DMS79 treated with DMSO at 0.1 percent for 48 hours (cell line): ENCODE results near the gene BMP3.
"Not testable (repeated sequence)": the region's sequence is repeated elsewhere in the genome, so short reads cannot be mapped to it uniquely, and the experiment has no call there.

Source experiments
- DNase-seq: peaks from one replicate; lab custom pipeline; 2025; lab: John Stamatoyannopoulos, UW

Gene BMP3, protein sequence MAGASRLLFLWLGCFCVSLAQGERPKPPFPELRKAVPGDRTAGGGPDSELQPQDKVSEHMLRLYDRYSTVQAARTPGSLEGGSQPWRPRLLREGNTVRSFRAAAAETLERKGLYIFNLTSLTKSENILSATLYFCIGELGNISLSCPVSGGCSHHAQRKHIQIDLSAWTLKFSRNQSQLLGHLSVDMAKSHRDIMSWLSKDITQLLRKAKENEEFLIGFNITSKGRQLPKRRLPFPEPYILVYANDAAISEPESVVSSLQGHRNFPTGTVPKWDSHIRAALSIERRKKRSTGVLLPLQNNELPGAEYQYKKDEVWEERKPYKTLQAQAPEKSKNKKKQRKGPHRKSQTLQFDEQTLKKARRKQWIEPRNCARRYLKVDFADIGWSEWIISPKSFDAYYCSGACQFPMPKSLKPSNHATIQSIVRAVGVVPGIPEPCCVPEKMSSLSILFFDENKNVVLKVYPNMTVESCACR

DNA sequence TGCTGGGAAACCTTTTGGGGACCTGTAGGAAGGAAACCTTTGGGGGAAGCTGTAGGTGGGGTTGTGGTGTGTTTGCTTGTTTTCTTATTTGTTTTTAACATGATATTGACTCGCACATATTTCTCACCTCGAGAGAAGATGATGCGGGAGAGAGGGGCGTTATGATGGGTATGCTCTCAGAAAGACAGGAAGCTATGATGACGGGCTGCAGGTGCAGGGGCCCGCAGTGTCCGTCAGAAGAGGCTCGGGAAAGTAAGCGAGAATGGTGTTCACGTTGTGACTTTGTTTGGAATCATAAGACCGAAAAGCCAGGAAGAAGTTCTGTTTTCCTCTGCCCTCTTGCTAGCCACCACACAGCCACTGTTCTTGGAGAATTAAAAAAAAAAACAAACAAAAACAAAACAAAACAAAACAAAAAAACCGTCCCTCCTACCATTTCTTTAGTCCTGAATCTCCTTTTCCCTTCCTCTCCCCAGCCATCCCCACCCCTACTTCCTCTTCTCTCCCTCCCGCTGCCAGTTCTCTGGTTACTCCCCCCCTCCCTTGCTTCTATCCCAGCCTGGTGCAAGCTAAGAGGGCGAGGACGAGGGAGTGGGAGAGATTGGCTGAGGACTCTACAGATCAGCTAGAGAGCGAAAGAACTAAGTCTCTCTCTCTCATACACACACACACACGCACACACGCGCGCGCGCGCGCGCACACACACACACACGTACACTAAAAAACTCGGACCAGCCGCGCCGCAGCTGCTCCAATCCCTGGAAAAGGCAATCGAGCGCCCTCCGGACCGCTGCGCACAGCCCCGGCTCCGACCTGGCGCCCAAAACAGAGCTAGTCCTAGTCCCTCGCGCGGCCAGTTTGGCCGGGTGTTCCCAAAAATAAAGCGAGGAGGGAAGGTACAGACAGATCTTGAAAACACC is at the start of gene BMP3:
TSS of gene BMP3 (plus strand) at position 648 of the 920 bp plus-strand sequence. CDS start 577 bp downstream, outside the sequence.
- DNase-seq, result peak; percentile 59

DNA sequence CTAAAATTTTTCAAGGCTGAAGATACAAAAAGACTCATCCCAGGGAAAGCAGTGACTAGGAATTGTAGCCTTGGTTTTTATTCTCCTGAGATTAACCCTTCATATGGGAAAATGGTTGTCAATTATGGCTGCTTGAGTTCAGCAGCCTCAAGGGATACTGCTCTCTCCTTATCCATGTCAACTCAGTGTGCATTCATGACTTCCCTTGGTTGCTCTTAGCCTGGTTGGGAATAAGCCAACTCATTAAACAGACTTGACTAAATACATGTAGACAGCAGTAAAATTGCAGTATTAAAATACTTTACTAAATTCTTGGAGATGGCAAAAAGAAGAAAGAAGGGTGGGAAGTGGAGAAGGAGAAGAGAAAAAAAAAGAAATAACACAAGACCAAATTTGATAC is 44.5 kb upstream of the BMP3 start:
- no peak for DNase-seq

DNA sequence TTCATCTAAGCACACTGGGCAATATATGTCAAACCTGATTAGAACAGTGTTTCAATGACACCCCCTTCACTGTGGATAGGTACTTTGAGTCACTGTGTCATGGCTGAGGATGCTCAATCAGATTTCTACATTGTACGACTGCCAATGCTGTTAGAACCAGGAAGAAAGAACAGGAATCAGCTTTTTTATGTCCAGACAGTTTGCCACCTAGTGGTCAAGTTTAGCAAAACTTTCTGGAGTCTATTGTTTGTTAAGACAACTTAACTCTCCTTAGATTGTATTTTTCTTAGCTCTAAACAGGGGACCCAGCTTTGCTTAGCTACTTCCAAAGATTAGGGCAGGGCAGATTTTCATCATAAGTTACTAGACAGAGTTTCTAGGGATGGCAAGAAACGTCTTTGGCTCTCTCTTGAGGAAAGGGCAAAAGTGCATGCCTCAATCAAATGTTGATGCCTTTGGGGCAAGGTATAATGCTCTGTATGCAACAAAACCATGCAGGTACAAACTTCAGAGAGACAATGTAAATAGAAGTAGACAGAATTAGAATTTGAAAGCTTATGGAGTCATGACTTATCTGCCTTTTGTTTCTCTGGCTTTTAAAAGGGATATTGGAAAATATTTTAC is 40.5 kb upstream of the BMP3 start:
- DNase-seq, result no peak

DNA sequence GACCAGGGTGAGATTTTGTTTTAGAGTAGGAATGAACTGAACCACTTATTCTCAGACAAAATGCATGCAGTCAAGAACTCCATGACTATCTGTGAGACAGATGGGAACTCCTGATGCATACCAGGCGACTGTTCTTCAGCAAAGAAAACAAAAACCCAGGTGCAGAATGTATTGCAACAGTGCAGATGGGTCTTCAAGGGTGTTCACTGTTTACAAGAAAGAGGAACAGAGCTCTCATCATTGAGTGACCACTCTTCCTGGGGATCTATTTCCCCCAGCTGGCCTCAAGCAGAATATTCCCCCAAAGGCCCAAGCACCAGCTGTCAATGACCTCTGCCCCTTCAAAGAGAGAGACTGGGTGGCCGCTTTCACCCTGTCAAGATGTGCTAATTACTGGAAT is 39.7 kb upstream of the BMP3 start:
- no peak for DNase-seq

DNA sequence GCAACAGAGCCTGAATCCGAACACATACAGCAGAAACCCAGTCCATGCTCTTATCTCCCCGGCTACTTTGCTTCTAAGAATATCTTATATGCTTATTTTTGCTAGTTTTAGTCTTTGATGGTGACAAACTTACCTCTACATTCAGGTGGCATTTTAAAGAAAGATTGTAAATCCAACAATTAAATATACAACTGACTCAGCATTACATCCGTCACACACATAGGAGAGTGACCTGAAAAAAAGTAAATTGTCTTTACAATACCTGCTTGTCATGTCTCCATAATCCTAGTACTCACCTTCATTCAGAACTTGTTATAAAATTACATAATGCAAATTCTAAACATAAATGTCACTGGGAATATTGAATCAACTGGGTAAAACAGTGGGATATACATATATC is 30.6 kb upstream of the BMP3 start:
- DNase-seq, result no peak

DNA sequence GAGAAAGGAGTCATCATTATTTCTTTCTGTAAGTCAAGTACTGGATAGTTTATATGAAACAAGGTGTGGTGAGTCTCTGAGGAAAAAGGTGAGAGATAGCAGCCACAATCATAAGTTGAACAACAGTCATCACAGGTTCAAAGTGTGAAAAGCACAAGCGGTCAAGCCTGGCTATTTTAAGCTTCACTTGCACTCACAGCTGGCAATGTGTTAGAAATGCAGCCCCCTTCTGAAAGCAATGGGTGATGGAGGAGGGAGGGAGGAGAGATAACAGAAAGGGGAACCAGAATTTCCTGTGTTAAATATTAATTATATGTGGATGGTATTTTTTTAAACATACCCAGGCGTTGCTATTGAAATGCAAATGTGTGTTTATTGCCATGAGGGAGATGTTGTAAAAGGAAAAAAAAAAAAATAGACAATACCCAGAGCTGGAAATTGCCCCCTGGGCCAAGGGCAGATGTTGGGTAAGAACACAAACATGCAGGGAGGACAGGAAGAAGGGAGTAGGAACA is 26.9 kb upstream of the BMP3 start:
- no peak for DNase-seq

DNA sequence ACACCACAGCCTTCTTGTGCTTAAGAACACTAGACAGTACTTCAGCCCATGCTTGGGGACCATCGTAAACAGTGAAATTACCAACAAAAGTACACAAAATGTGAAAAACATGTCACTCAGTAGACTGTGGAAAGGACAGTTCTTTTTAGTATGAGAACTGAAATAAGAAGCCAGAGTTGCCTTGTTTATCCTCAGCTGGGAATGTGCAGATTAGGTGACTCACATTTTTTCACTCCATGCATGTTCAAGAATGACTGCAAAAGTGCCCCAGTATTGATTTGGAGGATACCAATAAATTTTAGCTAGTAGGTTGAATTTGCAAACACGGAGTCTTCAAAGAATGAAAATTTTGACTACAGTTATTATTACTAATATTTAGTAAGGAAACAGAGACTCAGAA is 23.1 kb upstream of the BMP3 start:
- no peak for DNase-seq

DNA sequence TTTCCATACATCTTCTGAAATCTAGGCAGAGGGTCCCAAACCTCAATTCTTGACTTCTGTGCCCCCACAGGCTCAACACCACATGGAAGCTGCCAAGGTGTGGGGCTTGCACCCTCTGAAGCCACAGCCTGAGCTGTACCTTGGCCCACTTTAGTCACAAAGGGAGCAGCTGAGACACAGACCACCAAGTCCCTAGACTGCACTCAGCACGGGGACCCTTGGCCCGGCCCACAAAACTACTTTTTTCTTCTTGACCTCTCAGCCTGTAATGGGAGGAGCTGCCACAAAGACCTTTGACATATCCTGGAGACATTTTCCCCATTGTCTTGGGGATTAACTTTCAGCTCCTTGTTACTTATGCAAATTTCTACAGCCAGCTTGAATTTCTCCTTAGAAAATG is 13.9 kb upstream of the BMP3 start:
- DNase-seq, result not testable (repeated sequence)

DNA sequence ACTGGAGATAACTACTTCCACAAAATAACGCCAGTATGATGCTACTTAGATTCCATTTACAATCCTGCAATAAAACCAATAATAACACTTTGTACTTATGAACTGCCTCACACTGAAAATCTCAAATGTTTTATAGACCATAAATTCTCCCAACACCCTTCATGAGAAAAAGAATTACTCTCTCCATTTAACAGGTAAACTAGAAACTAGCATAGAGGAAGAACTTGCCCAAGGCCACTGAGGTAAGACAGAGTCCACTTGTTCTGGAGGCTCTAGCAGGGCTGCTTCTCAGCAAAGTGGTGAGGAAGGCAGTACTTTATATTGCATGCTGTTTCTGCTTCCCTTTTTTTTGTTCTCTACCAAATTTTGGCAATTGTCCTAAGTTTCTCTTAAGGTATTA is 11.5 kb upstream of the BMP3 start:
- no peak for DNase-seq

DNA sequence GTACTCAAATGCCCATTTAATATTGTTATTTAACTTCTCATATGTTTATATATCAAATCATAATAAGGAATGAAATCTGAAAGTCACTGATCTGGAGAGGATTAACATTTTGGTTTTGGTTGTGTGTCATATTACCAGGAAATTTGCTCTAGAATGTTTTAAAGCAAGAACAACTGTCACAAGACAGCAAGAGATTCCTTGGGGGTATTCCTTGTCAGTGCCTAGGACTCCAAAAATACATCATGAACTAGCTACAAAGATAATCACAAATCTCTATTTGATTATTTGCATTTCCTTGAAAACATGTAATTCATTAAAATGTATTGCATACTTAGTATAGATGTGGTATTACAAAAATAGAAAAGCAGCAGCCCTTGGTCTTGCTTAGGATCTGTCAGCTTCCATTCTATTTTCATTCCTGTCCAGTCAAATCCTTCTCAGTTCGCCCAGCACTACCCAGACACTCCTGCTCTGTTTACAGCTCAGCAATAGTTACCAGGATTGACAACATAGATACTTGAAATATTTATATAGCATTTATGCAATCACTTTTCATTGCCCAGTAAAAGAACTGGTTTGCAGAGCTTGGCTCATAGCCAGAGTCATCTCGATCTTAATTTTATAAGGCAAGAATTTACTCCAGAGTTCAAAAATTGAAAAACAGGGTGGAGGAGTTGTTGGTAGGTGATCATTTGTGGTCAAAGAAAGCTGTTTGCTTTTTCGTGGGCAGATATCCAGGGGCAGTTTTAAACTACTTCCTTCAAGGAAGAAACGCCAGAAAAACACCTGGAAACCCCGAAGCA is 9.2 kb upstream of the BMP3 start:
- DNase-seq, result peak; percentile 66

DNA sequence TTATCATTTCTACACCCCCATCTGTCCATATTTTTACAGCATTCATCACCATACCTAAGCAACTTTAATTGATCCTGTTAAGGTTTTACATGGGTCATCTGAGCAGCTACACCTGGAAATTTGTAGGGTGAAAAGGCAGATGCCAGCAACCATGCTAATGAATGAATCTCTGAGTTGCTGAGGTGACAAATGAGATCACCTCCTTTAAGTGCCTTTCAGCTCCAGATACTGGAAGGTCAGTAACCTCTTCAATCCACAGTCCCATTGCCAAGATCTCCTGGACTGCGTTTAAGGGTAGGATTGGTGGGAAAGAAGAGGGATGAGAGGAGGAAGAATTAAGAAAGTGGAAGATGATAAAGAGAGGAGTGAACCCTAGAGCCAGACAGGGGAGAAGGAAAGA is 8.5 kb upstream of the BMP3 start:
- no peak for DNase-seq

DNA sequence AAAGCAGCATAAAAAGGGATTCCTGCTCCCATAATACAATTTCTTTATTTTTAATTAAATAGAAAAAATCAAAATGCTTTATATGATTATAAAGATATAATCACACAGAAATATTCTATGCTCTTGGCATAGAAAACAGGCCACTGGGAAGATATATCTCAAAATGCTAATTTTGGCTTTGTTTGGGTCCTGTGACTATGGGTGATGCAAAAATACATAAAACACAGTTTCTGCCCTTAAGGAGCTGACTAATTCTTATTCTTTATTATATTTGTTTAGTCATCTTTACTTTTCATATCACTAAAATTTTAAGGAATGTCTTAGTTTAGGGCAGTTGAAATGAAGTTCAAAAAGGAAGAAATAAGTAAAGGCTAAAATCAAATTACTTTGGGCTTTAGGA is 7.0 kb upstream of the BMP3 start:
- DNase-seq, result no peak

DNA sequence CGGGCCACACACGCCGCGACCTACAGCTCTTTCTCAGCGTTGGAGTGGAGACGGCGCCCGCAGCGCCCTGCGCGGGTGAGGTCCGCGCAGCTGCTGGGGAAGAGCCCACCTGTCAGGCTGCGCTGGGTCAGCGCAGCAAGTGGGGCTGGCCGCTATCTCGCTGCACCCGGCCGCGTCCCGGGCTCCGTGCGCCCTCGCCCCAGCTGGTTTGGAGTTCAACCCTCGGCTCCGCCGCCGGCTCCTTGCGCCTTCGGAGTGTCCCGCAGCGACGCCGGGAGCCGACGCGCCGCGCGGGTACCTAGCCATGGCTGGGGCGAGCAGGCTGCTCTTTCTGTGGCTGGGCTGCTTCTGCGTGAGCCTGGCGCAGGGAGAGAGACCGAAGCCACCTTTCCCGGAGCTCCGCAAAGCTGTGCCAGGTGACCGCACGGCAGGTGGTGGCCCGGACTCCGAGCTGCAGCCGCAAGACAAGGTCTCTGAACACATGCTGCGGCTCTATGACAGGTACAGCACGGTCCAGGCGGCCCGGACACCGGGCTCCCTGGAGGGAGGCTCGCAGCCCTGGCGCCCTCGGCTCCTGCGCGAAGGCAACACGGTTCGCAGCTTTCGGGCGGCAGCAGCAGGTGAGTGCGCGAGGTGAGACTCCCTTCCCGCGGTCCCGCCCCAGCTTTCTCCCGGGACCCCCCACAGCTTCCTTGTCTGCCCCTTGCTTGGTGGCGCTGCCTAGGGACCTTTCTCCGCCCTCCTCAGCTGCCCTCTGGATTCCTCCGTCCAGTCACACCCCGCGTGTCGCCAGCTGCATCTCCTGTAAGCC is 678 bp downstream of the BMP3 start:
- peak; percentile 30 for DNase-seq

DNA sequence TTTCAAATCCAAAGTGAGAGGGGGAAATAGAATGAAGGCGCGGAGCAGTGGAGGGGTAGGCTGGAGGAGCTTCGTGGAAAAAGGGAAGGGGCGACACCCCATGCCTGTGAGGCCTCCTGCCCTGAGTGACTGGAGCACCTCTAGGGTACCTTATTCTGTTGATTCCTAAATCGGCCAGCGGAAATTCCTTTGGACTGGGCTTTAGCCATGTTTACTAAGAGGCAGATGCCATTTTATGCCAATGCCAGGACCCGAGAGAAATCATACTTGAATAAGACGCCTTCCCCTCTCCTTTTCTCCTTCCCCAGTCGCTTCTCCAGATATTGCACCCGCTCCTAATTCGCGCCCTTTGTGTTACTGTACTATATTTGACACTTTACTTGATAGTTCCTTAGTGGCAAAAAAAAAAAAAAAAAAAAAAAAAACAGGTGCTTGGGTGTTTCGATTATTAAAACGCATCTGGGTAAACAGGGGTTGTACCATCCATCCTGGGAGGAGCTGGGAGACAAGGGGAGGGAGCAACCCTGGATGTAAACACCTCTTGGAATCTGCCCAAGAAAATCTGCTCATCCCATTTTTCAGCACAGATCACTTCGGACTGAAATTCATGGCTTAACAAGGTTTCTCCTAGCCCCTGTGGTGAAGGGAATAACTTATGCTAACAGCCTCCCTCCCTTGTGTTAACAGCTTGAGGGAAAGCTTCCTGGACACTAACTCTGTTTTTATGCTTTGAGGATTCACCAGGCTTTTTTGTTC is 1.5 kb downstream of the BMP3 start:
- peak; percentile 29 for DNase-seq

DNA sequence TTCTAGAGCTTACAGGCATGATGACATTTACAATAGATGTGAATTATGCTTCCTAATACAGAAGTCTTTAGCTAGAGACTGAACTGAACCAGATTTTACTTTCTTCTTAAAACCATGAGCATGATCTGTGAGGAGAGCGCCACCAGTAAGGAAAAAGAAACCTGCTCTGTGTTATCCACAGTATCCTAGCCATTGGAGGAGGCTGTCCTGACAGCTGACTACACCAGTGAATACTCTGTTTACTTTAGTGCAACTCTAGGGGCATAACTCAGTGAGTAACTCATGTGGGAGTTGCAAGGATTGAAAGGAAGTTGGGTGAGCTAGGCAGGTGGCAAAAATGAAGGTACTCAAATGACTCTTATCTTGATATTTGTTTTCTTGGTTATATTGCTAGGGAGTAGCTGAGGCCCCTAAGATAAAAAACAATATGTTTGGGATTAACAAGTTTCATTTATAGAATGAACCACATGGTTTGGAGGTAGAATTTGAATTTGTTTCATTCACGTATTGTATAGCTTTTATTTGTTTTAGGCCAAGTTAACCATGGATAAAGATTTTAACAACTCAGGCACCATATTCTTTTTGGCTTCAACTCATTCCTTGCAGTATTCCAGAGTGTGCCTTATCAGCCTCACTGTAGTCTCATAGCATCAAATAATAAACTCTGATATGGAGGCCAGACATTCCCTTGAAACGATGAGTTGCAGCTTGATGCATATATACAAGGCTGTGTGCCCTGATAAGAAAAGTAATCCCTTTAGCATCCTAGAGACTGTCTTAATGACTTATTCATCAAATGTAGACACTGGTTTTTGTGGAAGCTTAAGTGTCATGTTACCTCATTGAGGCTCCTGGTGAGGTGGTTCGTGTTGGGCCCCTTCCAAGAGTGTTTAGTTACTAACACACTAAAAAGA is 2.5 kb downstream of the BMP3 start:
- DNase-seq, result peak; percentile 22

DNA sequence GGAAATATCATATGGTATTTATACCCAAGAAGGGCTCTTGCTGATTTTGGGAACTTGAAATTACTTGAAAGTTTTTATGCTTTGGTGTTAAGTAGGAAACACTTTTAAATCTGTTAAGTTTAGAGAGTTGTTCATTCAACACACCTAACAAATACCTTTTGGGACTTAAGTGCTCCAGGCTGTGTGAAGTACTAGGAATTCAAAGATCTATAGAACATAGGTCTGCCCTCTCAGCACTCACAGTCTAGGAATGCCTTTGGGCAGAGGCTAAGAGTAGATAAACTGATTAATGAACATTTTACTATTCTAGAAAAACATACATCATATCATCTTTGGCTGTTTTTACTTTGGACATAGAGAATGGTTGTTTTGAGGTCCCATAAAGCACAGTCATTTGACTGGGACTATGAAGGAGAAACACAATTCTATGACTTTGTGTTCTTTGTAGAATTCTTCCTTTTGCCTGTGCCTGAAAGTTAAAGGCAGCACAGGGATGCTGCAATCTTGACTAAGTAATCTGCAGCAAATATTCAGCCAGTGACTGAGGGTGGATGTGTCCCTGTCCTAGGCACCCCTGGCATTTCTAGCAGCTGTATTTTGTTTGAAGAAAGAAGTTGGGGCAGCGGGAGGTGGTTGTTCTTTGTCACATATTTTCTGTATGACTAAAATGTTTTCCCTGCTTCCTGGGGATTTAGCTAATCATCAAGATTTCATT is 8.3 kb downstream of the BMP3 start:
- DNase-seq, result no peak

DNA sequence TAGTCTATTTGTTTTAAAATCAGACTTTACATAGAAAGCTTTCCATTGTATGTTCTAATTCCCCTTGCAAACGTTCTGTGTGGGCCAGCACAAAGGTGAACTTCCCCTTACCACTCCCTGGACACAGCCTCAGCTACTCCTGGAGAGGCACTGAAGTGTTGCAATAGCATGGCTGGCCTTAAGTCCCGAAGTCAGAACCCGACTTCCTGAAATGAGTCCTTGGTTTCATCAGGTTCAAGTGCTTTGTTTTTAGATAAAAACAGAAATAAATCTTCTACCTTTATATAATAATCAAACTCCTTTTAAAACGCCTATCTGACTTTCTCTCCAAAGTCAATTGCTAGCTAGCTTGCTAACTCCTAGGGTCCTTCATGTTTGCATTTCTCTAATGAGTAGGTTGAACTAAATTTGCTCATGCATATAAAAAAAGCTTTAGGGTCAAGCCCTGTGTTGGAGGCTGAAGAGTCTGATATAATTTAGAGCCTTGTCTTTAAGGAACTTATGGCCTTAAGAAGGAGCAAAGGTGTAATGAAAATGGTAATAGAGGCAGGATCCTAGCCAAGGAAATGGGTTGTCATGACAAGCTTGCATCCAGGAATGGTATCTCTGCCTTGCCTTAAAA is 9.0 kb downstream of the BMP3 start:
- DNase-seq, result no peak
